ENCODE measurements around the gene CYB5R2. TPM values are rescaled to one million over a fixed set of nuclear protein-coding genes. Genes with fewer than 3 reads are reported as not detected.

CYB5R2 gene
- total RNA-seq, 1 donor from 2014 or later = 25.9 TPM

DNA sequence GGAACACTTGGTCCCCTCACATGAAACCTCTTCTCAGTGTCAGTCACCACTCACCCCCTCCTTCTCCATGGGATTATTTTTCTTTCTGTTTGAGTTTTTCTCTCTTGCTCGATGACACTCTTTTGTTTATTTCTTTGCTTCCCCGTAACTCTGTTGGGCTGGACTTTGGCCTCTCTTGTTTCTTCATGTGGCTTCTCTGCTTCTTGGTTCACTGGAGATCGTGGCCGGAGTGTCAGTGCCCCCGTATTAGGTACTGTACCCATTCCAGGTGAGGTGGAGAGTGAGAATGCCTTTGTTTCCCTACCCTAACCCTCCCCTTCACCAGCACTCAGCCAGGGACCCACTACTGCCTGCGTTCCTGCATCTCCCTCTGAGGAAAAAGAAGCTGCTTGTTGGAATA lies 32.5 kb downstream of the CYB5R2 start:
- CTCF ChIA-PET = no interaction called here
- Mint-ChIP-seq H3K4me3 (no peak overlapping the region), H3K9me3 (no peaks in the 10 kb centered on the region), H3K36me3 (ENCODE audit: low read depth) (peaks cover 88% of the 10 kb centered on the region), H3K27ac (no peak overlapping the region), H3K27me3 (no peaks in the 10 kb centered on the region), H3K4me1 (peaks cover 10% of the 10 kb centered on the region)
- TF ChIP-seq, protein P1, sequence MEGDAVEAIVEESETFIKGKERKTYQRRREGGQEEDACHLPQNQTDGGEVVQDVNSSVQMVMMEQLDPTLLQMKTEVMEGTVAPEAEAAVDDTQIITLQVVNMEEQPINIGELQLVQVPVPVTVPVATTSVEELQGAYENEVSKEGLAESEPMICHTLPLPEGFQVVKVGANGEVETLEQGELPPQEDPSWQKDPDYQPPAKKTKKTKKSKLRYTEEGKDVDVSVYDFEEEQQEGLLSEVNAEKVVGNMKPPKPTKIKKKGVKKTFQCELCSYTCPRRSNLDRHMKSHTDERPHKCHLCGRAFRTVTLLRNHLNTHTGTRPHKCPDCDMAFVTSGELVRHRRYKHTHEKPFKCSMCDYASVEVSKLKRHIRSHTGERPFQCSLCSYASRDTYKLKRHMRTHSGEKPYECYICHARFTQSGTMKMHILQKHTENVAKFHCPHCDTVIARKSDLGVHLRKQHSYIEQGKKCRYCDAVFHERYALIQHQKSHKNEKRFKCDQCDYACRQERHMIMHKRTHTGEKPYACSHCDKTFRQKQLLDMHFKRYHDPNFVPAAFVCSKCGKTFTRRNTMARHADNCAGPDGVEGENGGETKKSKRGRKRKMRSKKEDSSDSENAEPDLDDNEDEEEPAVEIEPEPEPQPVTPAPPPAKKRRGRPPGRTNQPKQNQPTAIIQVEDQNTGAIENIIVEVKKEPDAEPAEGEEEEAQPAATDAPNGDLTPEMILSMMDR (IDR thresholded peaks at IDR 0.05) = no peak
- ATAC-seq (ENCODE audit: low read depth) = no peak
- intact Hi-C loops (cut with micrococcal nuclease) = no loop called here
- no peak for DNase-seq
- POLR2A ChIA-PET = no interaction called here

DNA sequence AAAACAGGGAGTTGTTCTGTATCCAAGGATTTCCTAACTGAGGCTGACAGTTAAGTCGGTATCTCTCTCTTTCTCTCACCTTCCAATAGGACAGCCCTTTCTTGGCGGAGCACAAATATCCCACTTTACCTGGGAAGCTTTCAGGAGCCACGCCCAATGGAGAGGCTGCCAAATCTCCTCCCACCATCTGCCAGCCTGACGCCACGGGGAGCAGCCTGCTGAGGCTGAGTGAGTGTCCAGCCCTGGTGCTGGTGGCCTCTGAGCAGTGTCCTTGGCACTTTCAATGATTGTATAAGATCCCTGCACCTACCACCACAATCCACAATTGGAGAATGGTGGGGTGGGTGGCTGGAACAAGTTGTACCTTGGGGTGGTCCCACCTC lies 33.7 kb downstream of the CYB5R2 start:
- no peaks in the 10 kb centered on the region for H3K9me3 Mint-ChIP-seq
- H3K4me3 Mint-ChIP-seq = no peak overlapping the region
- intact Hi-C loops (cut with micrococcal nuclease) = no loop called here
- TF ChIP-seq, protein P1 (IDR thresholded peaks at IDR 0.05) = no peak
- DNase-seq (no peak), ATAC-seq (ENCODE audit: low read depth) (no peak)
- H3K27me3 Mint-ChIP-seq = no peaks in the 10 kb centered on the region
- no peak overlapping the region for H3K27ac Mint-ChIP-seq
- ChIA-PET CTCF (interaction anchor here (1.0 kb wide), 1 partner anchor 27 kb away, joined by 3 read pairs; no protein-coding TSS in a partner anchor), POLR2A (interaction anchor here (1.4 kb wide), 1 partner anchor 127 kb away, joined by 4 read pairs; no protein-coding TSS in a partner anchor)
- H3K36me3 Mint-ChIP-seq (ENCODE audit: low read depth) = peaks cover 93% of the 10 kb centered on the region
- peaks cover 10% of the 10 kb centered on the region for H3K4me1 Mint-ChIP-seq

DNA sequence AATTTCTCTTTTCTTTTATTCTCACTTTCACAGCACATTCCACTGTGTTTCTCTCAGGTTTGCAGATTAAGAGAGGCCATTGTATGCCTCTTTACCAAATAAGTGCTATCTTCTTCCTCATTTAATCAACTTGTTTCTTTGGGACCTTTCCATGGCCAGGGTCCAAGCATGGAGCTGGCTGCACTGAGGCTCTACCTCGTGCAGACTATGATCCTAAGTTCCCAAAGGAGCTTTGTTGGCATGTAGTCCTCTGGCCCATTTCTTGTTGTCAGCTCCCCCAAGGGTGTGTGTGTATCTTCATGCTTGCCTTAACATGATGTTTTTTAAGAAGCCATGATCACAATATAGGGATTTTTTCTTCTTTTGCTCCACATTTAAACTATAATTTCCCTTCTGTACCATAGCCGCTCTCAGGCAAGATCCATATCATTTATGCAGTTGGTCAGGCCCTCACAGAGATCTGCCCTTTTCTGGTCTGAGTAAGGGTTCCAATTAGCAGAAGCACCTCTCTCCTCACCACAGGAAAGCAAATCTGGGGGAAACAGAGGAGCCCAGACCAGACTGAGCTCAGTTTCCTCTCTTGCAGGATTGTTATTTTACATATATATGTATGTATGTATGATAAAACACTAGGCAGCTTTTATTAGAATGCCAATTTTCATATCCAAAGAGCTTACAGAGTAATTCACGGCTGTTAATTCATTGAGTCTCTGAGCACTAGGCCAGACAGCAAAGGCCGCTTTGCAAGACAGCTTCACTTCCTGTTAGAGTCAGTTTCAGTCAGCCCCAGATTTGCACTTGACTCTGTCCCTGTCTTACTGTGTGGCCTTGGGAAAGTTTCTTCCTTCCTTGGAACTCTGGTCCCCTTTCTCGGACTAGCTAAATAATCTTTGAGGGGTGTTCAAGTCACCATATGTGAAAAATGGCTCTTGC lies 34.3 kb downstream of the CYB5R2 start:
- ATAC-seq (ENCODE audit: low read depth) (no peak), DNase-seq (no peak)
- ChIA-PET POLR2A (interaction anchor here (1.4 kb wide), 1 partner anchor 126 kb away, joined by 4 read pairs; no protein-coding TSS in a partner anchor), CTCF (interaction anchor here (1.0 kb wide), 1 partner anchor 28 kb away, joined by 3 read pairs; no protein-coding TSS in a partner anchor)
- H3K4me1 Mint-ChIP-seq = peaks cover 10% of the 10 kb centered on the region
- intact Hi-C loops (cut with micrococcal nuclease) = no loop called here
- TF ChIP-seq, protein P1 (IDR thresholded peaks at IDR 0.05) = no peak
- no peaks in the 10 kb centered on the region for H3K9me3 Mint-ChIP-seq
- H3K27me3 Mint-ChIP-seq = no peaks in the 10 kb centered on the region
- H3K36me3 Mint-ChIP-seq (ENCODE audit: low read depth) = peaks cover 95% of the 10 kb centered on the region
- H3K27ac Mint-ChIP-seq = peak overlapping the region; percentile 26
- H3K4me3 Mint-ChIP-seq = no peak overlapping the region

DNA sequence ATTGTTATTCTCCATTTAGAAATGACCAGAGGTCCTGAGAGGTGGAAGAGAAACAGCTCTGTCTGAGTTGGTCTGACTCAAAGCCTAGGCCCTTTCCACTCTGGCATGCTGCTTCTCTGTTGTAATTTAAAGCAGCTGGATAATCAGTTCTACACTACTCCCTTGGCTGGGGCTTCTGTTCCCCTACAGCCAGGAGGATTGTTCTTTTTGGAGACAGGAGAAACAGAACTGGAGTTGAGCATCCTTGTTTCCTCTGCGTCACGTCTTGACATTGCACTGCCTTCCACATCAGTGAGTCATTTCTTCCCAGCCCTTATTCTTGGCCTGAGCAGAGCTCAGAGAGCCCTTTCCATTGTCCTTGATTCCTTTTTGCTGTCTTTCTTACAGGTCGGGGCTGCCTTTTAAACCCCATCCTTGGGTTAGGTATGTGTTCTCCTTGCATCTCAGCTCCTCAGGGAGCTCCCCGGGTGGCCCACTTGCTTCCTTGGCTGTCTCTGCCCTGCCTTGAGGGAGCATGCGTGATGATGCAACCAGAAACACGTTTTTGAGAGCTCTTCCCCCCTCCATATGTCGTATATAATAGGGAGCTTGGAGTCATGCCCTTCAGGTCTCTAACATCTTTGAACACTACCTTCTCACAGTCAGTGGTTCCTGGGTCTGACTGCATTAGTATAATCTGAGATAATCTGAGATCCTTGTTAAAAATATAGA lies 35.7 kb downstream of the CYB5R2 start:
- no peak overlapping the region for H3K4me3 Mint-ChIP-seq
- TF ChIP-seq, protein P1 (IDR thresholded peaks at IDR 0.05) = no peak
- ChIA-PET POLR2A (no interaction called here), CTCF (interaction anchor here (1.6 kb wide), 1 partner anchor 20 kb away, joined by 3 read pairs; no protein-coding TSS in a partner anchor)
- H3K4me1 Mint-ChIP-seq = peaks cover 10% of the 10 kb centered on the region
- H3K36me3 Mint-ChIP-seq (ENCODE audit: low read depth) = peaks cover 98% of the 10 kb centered on the region
- H3K27ac Mint-ChIP-seq = no peak overlapping the region
- ATAC-seq (ENCODE audit: low read depth) (no peak), DNase-seq (no peak)
- intact Hi-C loops (cut with micrococcal nuclease) = no loop called here
- no peaks in the 10 kb centered on the region for H3K9me3 Mint-ChIP-seq
- no peaks in the 10 kb centered on the region for H3K27me3 Mint-ChIP-seq

DNA sequence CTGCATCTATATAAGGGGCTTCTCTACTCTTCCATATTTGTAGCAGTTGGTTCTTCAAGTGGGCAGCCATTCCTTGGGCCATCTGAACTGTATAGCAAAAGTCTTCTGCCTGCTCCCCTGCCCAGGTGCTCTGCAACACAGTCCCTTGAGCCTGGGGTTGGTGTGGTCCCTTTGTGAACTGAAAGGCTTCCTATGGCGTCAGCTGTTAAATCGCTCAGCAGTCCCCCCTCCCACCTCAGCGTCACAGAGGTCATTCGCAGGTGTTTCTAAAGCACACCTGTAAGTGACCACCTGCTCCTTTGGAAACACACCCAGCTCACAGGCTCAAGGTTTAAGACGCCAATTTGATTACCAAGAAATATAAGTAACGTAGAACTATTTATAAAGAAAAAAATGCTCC lies 37.0 kb downstream of the CYB5R2 start:
- H3K27ac Mint-ChIP-seq = no peak overlapping the region
- TF ChIP-seq, protein P1 (IDR thresholded peaks at IDR 0.05) = no peak
- POLR2A ChIA-PET = no interaction called here
- H3K36me3 Mint-ChIP-seq (ENCODE audit: low read depth) = peaks cover 98% of the 10 kb centered on the region
- CTCF ChIA-PET = interaction anchor here (0.7 to 1.6 kb wide), 2 partner anchors 21 to 35 kb away, joined by 3 read pairs; no protein-coding TSS in a partner anchor
- H3K4me3 Mint-ChIP-seq = no peak overlapping the region
- intact Hi-C loops (cut with micrococcal nuclease) = no loop called here
- peaks cover 10% of the 10 kb centered on the region for H3K4me1 Mint-ChIP-seq
- no peak for DNase-seq
- H3K9me3 Mint-ChIP-seq = no peaks in the 10 kb centered on the region
- no peaks in the 10 kb centered on the region for H3K27me3 Mint-ChIP-seq
- no peak for ATAC-seq (ENCODE audit: low read depth)

Data from activated B cell treated with CpG ODN at 0.5 μM for 24 hours (primary cell).